DMS53 treated with DMSO at 0.1 percent for 48 hours (cell line): Measurements from ENCODE around the gene SERPINB4.

ENCODE experiments used
- DNase-seq: peaks from one replicate; lab custom pipeline; 2025; ENCODE audit not compliant: unreplicated experiment; lab: John Stamatoyannopoulos, UW

Gene SERPINB4

DNA sequence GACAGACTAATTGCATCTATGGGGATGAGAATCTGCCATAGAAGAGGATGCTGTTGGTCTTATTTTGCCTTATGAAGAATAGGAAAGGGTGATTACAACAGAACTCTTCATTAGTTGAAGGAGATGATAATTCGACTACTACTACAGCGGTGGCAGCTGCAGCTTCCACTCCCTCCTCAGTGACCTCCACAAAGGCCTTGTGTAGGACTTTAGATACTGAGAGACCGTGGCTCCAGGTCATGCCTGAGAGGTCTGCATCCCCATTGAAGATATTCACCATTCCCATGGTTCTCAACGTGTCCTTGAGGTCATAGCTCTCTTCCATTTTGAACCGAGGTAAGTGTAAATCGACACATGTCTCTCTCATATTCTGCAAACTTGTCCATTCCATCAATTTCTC lies 6.4 kb downstream of the SERPINB4 start:
- no peak for DNase-seq

DNA sequence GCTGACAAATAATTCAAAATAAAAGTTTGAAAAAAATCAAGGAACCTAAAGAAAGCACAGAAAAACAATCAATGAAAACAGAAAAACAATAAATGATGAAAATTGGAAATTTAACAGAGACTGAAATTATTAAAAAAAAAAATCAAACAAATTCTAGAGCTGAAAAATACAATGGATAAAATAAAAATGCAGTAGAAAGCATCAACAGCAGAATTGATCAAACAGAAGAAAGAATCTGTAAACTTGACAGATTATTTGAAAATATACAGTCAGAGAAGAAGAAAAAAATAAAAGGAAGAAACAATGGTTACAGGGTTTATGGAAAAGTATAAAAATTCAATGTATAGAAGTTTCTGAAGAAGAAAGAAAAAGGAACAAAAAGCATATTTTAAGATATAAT lies 16.2 kb downstream of the SERPINB4 start:
- DNase-seq = no peak

DNA sequence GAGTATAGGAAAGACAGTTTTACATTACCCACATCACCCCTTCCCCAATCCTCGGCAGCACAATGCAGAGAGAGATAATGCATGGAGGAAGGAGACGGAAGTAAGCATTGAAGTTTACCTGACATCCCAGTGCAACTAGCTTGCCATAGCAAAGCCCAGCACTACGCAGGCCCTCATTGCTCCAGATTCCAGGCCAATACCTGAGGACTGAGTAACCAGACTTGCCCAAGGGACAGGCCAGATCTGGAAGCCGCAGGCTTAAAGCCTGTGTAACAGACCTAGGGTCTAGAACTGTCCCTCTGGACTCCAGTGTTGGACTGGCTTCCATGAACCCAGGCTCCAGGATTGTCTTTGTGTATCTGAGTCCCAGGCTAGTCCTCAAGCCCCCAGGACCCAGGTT lies 17.6 kb downstream of the SERPINB4 start:
- no peak for DNase-seq

DNA sequence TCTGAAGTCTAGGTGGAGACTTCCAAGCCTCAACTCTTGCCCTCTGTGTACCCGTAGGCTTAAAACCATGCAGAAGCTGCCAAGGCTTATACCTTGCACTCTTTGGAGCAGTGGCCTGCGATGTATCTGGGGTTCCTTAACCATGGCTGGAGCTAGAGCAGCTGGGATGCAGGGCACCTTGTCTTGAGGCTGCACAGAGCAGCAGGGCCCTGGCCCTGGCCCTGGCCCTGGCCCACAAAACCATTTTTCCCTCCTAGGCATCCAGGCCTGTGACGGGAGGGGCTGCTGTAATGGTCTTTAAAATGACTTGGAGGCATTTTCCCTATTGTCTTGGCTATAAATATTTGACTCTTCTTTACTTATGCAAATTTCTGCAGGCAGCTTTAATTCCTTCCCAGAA lies 19.2 kb downstream of the SERPINB4 start:
- DNase-seq = no peak

DNA sequence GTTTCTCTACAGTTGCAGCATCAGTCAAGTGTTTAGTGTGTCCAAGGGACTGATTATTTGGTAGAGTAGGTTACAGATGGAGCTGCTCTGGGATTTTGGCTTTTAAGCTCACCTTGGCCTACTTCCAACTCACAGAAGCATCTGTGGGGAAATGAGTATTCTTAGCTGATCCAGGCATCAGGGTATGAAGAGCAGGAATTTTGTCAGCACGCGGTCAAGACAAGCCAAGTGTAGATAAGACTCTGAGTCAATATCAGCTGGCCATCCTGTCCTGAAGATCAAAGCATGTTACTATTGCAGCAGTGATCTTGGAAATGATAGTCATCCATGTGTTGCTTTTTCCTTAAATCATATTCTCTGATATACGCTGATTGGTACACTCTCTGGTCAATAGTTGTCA lies 24.4 kb downstream of the SERPINB4 start:
- no peak for DNase-seq

DNA sequence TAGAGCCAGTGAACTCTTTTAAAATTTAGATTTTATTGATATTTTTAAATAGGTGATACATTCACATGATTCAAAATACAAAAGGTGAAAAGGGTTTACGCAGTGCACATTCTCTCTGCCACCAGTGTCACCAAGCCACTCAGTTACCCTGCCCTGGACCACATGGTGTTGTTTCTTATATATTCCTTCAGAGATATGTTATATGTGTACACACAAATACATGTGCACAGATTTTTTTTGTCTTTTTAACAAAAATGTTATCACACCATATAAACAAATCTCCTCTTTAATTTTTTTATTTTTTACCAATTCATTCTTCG lies 26.2 kb downstream of the SERPINB4 start:
- DNase-seq = no peak

DNA sequence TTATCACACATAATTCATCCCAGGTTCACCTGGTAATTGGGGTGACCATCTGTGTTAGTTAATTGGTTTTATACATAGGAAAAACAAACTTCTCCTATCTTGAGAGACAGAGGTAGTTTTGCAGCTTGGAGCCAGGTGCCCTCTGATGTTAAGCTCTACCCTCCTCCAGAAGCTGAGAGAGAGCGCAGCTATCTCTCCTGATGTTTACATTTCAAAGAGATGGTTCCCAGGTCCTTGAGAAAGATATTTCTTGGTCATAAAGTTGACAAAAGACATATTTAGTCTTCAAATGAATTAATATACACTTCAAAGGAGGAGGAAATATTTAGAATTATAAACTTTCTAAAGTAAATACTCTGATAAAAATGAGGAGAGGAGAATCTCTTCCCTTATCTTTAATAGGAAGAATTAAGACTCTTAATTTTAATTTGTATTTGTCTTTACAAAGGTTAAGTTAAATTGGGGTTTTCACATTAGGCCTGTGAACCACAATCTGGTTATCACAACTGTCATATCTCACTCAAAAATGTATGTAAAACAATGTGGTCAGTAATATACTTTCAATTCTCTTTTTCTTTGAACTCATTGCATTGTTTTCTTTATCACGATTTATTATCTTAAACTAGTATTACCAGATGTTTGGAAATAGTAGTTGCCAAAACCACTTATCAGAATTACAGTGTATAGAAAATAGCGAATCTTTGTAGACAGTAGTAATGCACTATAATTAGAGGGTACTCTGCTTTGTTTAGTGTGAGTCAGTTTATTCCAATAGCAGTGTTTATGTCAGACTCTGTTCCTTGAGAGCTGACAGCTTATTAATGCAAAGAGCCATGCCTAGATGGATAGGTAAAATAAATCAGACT lies 26.8 kb downstream of the SERPINB4 start:
- peak; percentile 66 for DNase-seq

DNA sequence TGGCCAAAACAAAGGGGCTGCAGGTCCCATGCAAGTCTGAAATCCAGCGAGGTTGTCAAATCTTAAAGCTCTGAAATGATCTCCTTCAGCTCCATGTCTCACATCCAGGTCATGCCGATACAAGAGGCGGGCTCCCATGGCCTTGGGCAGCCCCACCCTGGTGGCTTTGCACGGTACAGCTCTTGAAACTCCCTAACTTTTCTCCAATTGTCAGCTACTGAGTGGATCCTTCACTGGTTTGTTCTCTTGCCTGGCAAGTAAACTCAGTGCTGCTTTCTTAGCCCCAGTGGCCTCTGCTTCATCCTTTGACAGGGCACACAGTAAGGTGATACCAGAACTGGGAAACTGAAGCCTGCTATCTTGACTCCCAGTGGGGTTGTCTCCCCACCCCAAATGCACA lies 30.6 kb downstream of the SERPINB4 start:
- no peak for DNase-seq

DNA sequence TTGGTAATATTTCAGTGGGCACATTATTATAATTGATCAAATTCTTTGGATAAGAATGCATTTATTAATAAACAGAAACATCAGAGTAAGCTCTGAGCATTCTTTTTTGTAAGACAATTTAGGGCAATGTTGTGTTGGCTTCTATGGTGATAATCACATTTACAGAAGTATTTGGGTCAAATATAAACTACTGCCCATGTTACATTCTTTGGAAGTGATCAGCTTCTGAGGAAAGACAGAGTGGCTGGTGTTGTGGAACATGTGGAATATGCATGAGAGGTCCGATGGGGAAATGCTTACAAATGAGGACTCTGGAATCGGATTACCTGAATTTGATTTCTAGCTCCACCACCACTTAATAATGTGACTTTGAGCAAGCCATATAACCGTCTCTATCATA lies 37.5 kb downstream of the SERPINB4 start:
- DNase-seq = no peak

DNA sequence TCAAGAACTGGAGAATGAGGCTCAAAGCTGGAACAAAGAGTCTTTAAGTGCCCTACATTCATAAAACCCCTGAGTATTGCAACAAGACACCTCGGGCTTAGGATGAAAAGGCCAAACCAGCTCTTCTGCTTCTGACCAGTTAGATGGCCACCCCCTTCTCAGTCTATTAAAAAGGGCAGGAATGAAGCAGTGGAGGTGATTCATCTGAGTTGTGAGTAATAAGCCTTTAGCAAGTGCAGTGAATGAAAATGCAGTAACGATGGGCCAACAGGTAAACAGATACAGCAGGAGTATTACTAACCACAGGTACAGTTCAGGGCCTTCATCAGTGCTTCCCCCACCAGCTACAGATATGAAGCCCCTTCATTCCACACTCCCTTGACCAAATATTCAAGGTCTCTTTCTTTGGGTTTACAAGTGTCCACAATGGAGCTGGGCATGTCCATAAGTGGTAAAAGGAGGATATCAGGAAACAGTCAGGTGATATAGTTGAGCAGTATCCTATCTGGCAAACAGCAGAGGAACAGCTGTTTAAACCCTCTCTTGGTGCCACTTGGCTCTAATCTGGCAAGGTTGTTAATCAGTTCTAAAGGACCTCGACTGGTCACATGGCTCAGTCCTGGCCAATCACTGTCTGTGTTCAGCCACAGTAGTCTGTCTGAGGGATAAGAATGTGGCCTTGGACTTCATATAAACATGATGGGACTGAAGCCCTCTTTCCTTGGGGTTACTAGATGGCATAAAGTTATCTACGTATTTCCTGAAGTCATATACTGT lies 39.1 kb downstream of the SERPINB4 start:
- peak; percentile 99 for DNase-seq

DNA sequence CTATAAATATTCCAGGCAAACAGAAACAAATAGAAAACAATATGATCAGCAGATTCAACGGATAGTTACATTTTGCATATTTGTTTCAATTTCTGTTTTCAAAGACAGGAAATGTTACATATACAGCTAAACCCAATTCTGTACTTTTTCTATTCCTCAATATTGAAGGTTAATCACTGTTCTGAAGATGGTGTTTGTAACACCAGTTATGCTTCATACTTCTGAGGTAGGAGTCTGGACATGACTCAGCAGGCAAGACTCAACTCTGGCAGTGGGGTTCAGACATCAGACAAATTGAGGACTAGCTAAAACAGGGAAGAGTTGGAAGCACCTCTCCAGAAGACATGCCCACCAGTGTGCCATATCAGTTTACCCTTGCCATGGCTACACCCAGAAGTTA lies 40.3 kb downstream of the SERPINB4 start:
- DNase-seq = no peak

DNA sequence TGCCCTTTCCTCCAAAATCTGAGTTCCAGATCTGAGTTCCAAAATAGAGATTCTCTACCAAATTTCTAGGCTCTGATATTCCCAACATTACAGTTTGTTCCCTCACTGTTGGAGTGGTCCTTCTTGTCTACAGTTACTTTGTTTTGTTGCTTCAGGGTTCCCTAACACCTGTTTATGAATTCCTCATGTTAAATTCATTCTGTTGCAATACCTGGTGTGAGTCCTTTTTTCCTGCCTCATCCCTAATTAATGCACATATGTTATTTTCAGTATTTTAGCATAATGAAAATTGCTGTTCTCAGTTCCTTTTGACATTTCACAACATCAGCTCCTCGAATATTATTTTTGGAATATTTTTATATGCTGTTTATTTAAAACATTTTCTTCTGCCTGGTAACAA lies 40.7 kb downstream of the SERPINB4 start:
- no peak for DNase-seq

DNA sequence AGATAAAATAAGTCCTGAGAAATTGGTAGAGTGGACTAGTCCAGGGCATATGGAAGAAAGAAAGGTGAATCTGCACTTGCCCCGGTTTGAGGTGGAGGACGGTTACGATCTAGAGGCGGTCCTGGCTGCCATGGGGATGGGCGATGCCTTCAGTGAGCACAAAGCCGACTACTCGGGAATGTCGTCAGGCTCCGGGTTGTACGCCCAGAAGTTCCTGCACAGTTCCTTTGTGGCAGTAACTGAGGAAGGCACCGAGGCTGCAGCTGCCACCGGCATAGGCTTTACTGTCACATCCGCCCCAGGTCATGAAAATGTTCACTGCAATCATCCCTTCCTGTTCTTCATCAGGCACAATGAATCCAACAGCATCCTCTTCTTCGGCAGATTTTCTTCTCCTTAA lies 47.1 kb downstream of the SERPINB4 start:
- no peak for DNase-seq

DNA sequence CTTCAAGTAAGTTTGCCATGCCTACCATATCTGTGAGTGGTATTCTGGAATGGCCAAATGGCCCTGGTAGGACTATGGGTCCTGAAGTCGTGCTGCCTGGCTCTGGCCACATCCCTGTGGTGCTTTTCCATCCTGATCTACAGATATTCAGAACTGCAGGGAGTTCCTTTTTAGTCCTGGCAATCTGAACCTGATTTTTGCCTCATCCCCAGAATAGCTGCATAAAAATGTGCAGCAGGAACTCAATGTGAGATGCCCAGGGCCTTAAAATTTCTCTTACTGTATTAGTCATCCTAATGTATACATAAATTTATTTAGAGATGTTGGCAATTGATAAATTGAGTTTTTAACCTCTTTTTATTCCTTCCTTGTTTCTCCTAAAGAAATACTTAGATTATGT lies 51.6 kb downstream of the SERPINB4 start:
- DNase-seq = no peak

DNA sequence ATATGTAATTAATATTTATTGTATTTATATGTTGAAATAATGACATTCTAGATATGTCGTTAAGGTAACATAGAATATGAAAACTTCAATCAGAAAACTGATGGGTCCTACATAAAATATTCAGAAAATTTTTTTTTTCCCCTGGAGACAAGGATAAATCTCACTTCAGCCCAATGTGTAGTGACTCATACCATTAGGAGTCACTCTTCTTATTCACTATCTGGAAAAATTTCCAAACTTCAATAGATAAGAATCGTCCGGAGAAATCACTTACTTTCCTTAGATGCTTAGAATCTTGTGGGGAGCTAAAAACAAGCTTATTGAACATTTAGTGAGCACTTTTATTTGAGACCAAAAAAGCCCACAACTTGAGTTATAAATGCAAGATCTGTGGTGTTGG lies 52.3 kb downstream of the SERPINB4 start:
- no peak for DNase-seq

DNA sequence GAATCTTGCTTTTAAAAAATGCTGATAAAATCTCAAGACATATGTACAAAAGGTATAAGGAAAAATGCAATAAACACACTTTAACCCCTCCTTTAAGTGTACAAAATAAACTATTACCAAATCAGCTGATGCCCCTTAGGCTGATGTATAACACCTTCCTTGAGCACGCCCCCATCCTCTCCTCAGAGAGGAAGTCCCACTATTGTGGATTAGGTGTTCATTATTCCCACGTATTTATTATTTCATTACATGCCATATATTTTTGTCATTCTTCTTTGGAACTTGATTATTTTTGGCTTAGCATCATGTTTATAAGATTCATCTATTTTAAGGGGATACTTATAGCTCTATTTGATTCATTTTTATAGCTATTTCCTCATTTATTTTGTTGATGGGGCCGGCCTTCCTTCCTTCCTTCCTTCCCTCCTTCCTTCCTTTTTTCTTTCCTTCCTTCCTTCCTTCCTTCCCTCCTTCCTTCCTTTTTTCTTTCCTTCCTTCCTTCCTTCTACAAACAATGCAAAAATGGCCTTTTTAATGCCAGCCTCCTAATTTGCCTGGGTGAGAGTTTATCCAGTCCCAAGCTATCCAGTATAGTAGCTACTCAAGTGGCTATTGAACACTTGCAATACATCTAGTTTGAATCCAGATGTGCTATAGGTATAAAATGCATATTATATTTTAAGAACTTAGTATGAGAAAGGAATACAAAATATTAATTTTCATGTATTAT lies 52.9 kb downstream of the SERPINB4 start:
- no peak for DNase-seq

DNA sequence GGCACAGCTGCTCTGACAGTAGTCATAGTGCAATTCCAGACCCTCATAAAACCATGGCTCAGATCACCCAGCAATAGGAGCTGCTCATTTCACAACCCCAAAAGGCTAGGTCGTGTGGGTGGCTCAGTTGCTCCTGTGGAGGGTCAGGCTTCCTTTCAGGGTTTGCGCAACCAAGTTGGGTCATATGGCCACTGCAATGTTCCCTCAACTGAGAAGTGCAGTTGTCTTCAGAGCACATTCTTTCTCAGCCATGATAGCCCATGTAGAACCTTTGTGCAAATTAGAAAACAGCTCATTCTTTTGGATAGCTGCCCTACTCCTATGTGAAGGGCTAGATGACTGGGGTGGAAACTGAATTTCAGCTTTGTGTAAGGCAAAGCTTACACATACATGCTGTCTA lies 53.7 kb downstream of the SERPINB4 start:
- no peak for DNase-seq

DNA sequence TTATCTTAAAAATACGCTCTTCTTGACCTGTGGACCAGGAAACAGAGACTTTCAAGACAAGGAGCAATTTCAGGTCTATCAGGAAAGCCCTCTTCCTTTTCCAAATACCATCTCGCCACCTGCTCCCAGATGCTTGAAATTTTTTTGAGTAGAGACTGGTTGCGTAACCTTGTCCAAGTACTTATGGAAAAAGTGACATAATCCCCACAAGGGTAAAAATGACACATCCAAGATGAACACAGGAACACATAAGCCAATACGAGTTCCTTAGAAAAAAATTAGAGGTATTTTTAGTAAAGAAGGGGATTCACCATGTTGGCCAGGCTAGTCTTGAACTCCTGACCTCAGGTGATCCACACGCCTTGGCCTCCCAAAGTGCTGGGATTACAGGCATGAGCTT lies 55.1 kb downstream of the SERPINB4 start:
- DNase-seq = no peak
